ENCODE results near the gene LMAN2. TPM values are rescaled to one million over a fixed set of nuclear protein-coding genes. Genes with fewer than 3 reads are reported as not detected.

LMAN2 gene
- total RNA-seq, 1 donor from 2014 or later: 137 TPM

- Mint-ChIP-seq H3K27me3 (ENCODE audit: unreplicated experiment) (peaks cover 12% of the 10 kb centered on the region), H3K27ac (ENCODE audit: unreplicated experiment) (no peak overlapping the region), H3K4me3 (ENCODE audit: unreplicated experiment) (peak overlapping the region; percentile 70), H3K4me1 (ENCODE audit: unreplicated experiment) (peaks cover 21% of the 10 kb centered on the region), H3K9me3 (ENCODE audit: unreplicated experiment) (no peaks in the 10 kb centered on the region), H3K36me3 (ENCODE audit: low read depth, unreplicated experiment) (peaks cover 5% of the 10 kb centered on the region)
- DNase-seq (ENCODE audit: low spot score): no peak
- no peak for TF ChIP-seq CTCF (IDR thresholded peaks at IDR 0.05; ENCODE audit: unreplicated experiment)
Measured at GRCh38 chr5:177372910-177373309, 21.4 kb upstream of the LMAN2 start.

GRCh38 chr5:177372034-177372896, 20.8 kb upstream of the LMAN2 start:
- Mint-ChIP-seq H3K4me1 (ENCODE audit: unreplicated experiment) (peaks cover 21% of the 10 kb centered on the region), H3K36me3 (ENCODE audit: low read depth, unreplicated experiment) (peaks cover 5% of the 10 kb centered on the region), H3K9me3 (ENCODE audit: unreplicated experiment) (no peaks in the 10 kb centered on the region), H3K27ac (ENCODE audit: unreplicated experiment) (no peak overlapping the region), H3K27me3 (ENCODE audit: unreplicated experiment) (peaks cover 12% of the 10 kb centered on the region), H3K4me3 (ENCODE audit: unreplicated experiment) (peak overlapping the region; percentile 70)
- DNase-seq (ENCODE audit: low spot score): no peak
- TF ChIP-seq CTCF (IDR thresholded peaks at IDR 0.05; ENCODE audit: unreplicated experiment): no peak

- no peak for DNase-seq (ENCODE audit: low spot score)
- peaks cover 5% of the 10 kb centered on the region for H3K36me3 Mint-ChIP-seq (ENCODE audit: low read depth, unreplicated experiment)
- H3K27ac Mint-ChIP-seq (ENCODE audit: unreplicated experiment): no peak overlapping the region
- no peak for TF ChIP-seq CTCF (IDR thresholded peaks at IDR 0.05; ENCODE audit: unreplicated experiment)
- peak overlapping the region; percentile 81 for H3K4me3 Mint-ChIP-seq (ENCODE audit: unreplicated experiment)
- peaks cover 26% of the 10 kb centered on the region for H3K4me1 Mint-ChIP-seq (ENCODE audit: unreplicated experiment)
- no peaks in the 10 kb centered on the region for H3K9me3 Mint-ChIP-seq (ENCODE audit: unreplicated experiment)
- H3K27me3 Mint-ChIP-seq (ENCODE audit: unreplicated experiment): peaks cover 12% of the 10 kb centered on the region
Measured at GRCh38 chr5:177371120-177372033, 19.9 kb upstream of the LMAN2 start.

GRCh38 chr5:177370488-177371119, 19.1 kb upstream of the LMAN2 start:
- peak; percentile 38 for TF ChIP-seq CTCF (IDR thresholded peaks at IDR 0.05; ENCODE audit: unreplicated experiment)
- peak; percentile 88 for DNase-seq (ENCODE audit: low spot score)
- Mint-ChIP-seq H3K4me3 (ENCODE audit: unreplicated experiment) (no peak overlapping the region), H3K36me3 (ENCODE audit: low read depth, unreplicated experiment) (peaks cover 5% of the 10 kb centered on the region), H3K9me3 (ENCODE audit: unreplicated experiment) (no peaks in the 10 kb centered on the region), H3K4me1 (ENCODE audit: unreplicated experiment) (peaks cover 30% of the 10 kb centered on the region), H3K27me3 (ENCODE audit: unreplicated experiment) (peaks cover 14% of the 10 kb centered on the region), H3K27ac (ENCODE audit: unreplicated experiment) (no peak overlapping the region)
